NCI-H2081 treated with DMSO at 0.1 percent for 48 hours (cell line): Measurements from ENCODE around the gene CTNNA1.

ENCODE experiments used
- DNase-seq: peaks from one replicate; lab custom pipeline; 2025; lab: John Stamatoyannopoulos, UW

Gene CTNNA1

GRCh38 chr5:138849882-138850281 lies 96.7 kb downstream of the CTNNA1 start:
- no peak for DNase-seq

- DNase-seq: no peak
These were observed 97.7 kb downstream of the CTNNA1 start for GRCh38 chr5:138850865-138851435.

- DNase-seq: no peak
These were observed 99.9 kb downstream of the CTNNA1 start for GRCh38 chr5:138853132-138853531.

- DNase-seq: no peak
These were observed 113.8 kb downstream of the CTNNA1 start for GRCh38 chr5:138867011-138867410.

- DNase-seq: no peak
These were observed 115.8 kb downstream of the CTNNA1 start for GRCh38 chr5:138869038-138869437.

GRCh38 chr5:138869763-138870500 lies 116.7 kb downstream of the CTNNA1 start:
- DNase-seq: no peak

GRCh38 chr5:138870611-138871010 lies 117.4 kb downstream of the CTNNA1 start:
- no peak for DNase-seq

- DNase-seq: no peak
These were observed 119.7 kb downstream of the CTNNA1 start for GRCh38 chr5:138872841-138873465.

- DNase-seq: no peak
These were observed 120.4 kb downstream of the CTNNA1 start for GRCh38 chr5:138873466-138874221.

- no peak for DNase-seq
These were observed 121.0 kb downstream of the CTNNA1 start for GRCh38 chr5:138874241-138874640.

- no peak for DNase-seq
These were observed 121.7 kb downstream of the CTNNA1 start, which contains the start of gene LRRTM2 for GRCh38 chr5:138874771-138875551. Gene LRRTM2 (minus strand): TSS chr5:138875335. CDS start chr5:138874911, 424 bp downstream.

- DNase-seq: no peak
These were observed 122.3 kb downstream of the CTNNA1 start for GRCh38 chr5:138875552-138875875.

GRCh38 chr5:138875946-138876345 lies 122.7 kb downstream of the CTNNA1 start:
- no peak for DNase-seq

- DNase-seq: no peak
These were observed 123.6 kb downstream of the CTNNA1 start for GRCh38 chr5:138876811-138877210.

- DNase-seq: no peak
These were observed 125.4 kb downstream of the CTNNA1 start for GRCh38 chr5:138878437-138879235.

- no peak for DNase-seq
These were observed 130.0 kb downstream of the CTNNA1 start for GRCh38 chr5:138883211-138883610.

- no peak for DNase-seq
These were observed 130.9 kb downstream of the CTNNA1 start for GRCh38 chr5:138884094-138884493.

GRCh38 chr5:138884554-138884953 lies 131.3 kb downstream of the CTNNA1 start:
- no peak for DNase-seq

GRCh38 chr5:138889994-138890393 lies 136.8 kb downstream of the CTNNA1 start:
- no peak for DNase-seq

- DNase-seq: no peak
These were observed 137.4 kb downstream of the CTNNA1 start for GRCh38 chr5:138890644-138891043.

- no peak for DNase-seq
These were observed 142.7 kb downstream of the CTNNA1 start for GRCh38 chr5:138895918-138896317.
